CD14-positive monocyte (primary cell): Measurements from ENCODE around the gene LDAH. TPM values are rescaled to one million over a fixed set of nuclear protein-coding genes. Genes with fewer than 3 reads are reported as not detected.

Experiments
- DNase-seq, 3 donors: peaks; one replicate each; pipeline ENCODE4 v3.0.0-alpha.2; 2011 to 2022
- H2AFZ ChIP-seq: 2 replicates; pipeline ENCODE4 v1.6.0; 2012; ENCODE audit warnings: mild to moderate bottlenecking, low read depth, low read length, inconsistent platforms; ENCODE audit not compliant: insufficient read depth, poor library complexity, severe bottlenecking
- H3K27ac ChIP-seq, 2 donors: 1 replicate in 1 of 2; 2 replicates in 1 of 2; pipeline ENCODE4 v1.5.1; 2012 to 2013; ENCODE audit warnings: low read length in 2 of 2, control low read depth in 1 of 2, inconsistent platforms in 1 of 2, low read depth in 1 of 2, mild to moderate bottlenecking in 1 of 2
- H3K27me3 ChIP-seq, 2 donors: one replicate each; pipeline versions ENCODE4 v1.6.0 to v1.6.1; 2011 to 2013; ENCODE audit warnings: low read length in 2 of 2; ENCODE audit not compliant: control insufficient read depth in 2 of 2, insufficient read depth in 2 of 2
- H3K36me3 ChIP-seq, 2 donors: replicated peaks in 1 of 2; 1 replicate in 1 of 2; 2 replicates in 1 of 2; pipeline versions ENCODE4 v1.5.1 to v1.6.1; 2012 to 2013; ENCODE audit warnings: low read length in 2 of 2, control low read depth in 1 of 2, inconsistent platforms in 1 of 2, mild to moderate bottlenecking in 1 of 2; ENCODE audit not compliant: insufficient read depth in 2 of 2, control insufficient read depth in 1 of 2
- H3K4me1 ChIP-seq, 2 donors: 1 replicate in 1 of 2; 2 replicates in 1 of 2; pipeline versions ENCODE4 v1.5.1 to v1.6.1; 2012 to 2013; ENCODE audit warnings: low read length in 2 of 2, control low read depth in 1 of 2, inconsistent platforms in 1 of 2, mild to moderate bottlenecking in 1 of 2, moderate library complexity in 1 of 2; ENCODE audit not compliant: insufficient read depth in 2 of 2, control insufficient read depth in 1 of 2
- H3K4me2 ChIP-seq: replicated peaks from 2 replicates; pipeline ENCODE3; 2012; ENCODE audit warnings: low read length, moderate library complexity, mild to moderate bottlenecking; ENCODE audit not compliant: poor library complexity, severe bottlenecking; ENCODE audit errors: extremely low read depth
- H3K4me3 ChIP-seq, 3 experiments: fragments of 200-600 bp in 1 of 3; sonication (generic) in 1 of 3; replicated peaks in 1 of 3; 1 replicate in 2 of 3; 2 replicates in 1 of 3; pipeline ENCODE4 v1.5.1; 2011 to 2013; ENCODE audit warnings: low read length in 3 of 3, mild to moderate bottlenecking in 3 of 3, control low read depth in 2 of 3, low read depth in 2 of 3, inconsistent platforms in 1 of 3, moderate library complexity in 1 of 3
- H3K79me2 ChIP-seq: 2 replicates; pipeline ENCODE4 v1.6.0; 2012; ENCODE audit warnings: mild to moderate bottlenecking, control low read depth, inconsistent platforms, low read length, moderate library complexity; ENCODE audit not compliant: insufficient read depth
- H3K9ac ChIP-seq: 2 replicates; pipeline ENCODE4 v1.6.0; 2017; ENCODE audit warnings: low read length, mild to moderate bottlenecking; ENCODE audit not compliant: insufficient read depth, poor library complexity, severe bottlenecking
- H3K9me3 ChIP-seq, 2 donors: replicated peaks in 1 of 2; 1 replicate in 1 of 2; 2 replicates in 1 of 2; pipeline versions ENCODE4 v1.5.1 to v1.6.1; 2012 to 2013; ENCODE audit warnings: low read length in 2 of 2, control low read depth in 1 of 2; ENCODE audit not compliant: control insufficient read depth in 1 of 2, insufficient read depth in 1 of 2
- H4K20me1 ChIP-seq: 2 replicates; pipeline ENCODE4 v1.6.0; 2012; ENCODE audit warnings: mild to moderate bottlenecking, low read length, control low read depth, moderate library complexity; ENCODE audit not compliant: insufficient read depth
- H3K27ac Mint-ChIP-seq, 7 donors: one replicate each; pipeline ENCODE4 v1.8.0; 2020; ENCODE audit warnings: mild to moderate bottlenecking in 7 of 7, mixed read lengths in 7 of 7, moderate library complexity in 6 of 7, inconsistent platforms in 2 of 7
- H3K27me3 Mint-ChIP-seq, 3 donors: one replicate each; pipeline ENCODE4 v1.8.0; 2021 to 2022; ENCODE audit warnings: low read depth in 3 of 3, mild to moderate bottlenecking in 3 of 3, mixed read lengths in 3 of 3, moderate library complexity in 3 of 3, inconsistent platforms in 1 of 3
- H3K36me3 Mint-ChIP-seq, 2 donors: one replicate each; pipeline ENCODE4 v1.8.0; 2020; ENCODE audit warnings: mixed read lengths in 2 of 2, inconsistent platforms in 1 of 2, mild to moderate bottlenecking in 1 of 2
- H3K4me1 Mint-ChIP-seq: one replicate; pipeline ENCODE4 v1.8.0; 2020; ENCODE audit warnings: mild to moderate bottlenecking, mixed read lengths
- H3K4me3 Mint-ChIP-seq, 2 donors: one replicate each; pipeline ENCODE4 v1.8.0; 2020; ENCODE audit warnings: mild to moderate bottlenecking in 2 of 2, mixed read lengths in 2 of 2, moderate library complexity in 1 of 2
- H3K9me3 Mint-ChIP-seq, 7 donors: one replicate each; pipeline ENCODE4 v1.8.0; 2020 to 2022; ENCODE audit warnings: mixed read lengths in 7 of 7, mild to moderate bottlenecking in 6 of 7, moderate library complexity in 6 of 7, inconsistent platforms in 2 of 7
- CTCF ChIP-seq: fragments of 200-600 bp; IDR thresholded peaks from one replicate; pipeline ENCODE4 v1.8.0; 2022; ENCODE audit warnings: antibody characterized with exemption, mild to moderate bottlenecking
- WGBS: methylation state at CpG from one replicate; pipeline ENCODE4 v1.1.5; 2013; ENCODE audit warnings: missing lambda C conversion rate; ENCODE audit not compliant: insufficient coverage; 5-methylcytosine and 5-hydroxymethylcytosine counted together
- intact Hi-C, 2 donors: fragments of 100-400 bp; cut with micrococcal nuclease; formaldehyde crosslinking; loops; one replicate each; pipeline versions ENCODE4 v1.15.0 to v1.15.1; 2023
- polyA plus RNA-seq, 3 donors: library from polyadenylated mRNA; depleted of rRNA in 1 of 3; unstranded in 2 of 3; stranded (reverse) in 1 of 3; fragments of 300-500 nt in 2 of 3; fragments of >200 nt in 1 of 3; fragmentation: Illumina TruSeq in 2 of 3; gene quantifications; 1 replicate in 2 of 3; 2 replicates in 1 of 3; pipeline ENCODE4 v1.2.3, GENCODE V29; 2012 to 2021

LDAH gene
- polyA plus RNA-seq, 3 donors, result 3.7 to 5.7 (median 5.0) TPM

- Mint-ChIP-seq H3K9me3 (no peaks in the 10 kb centered on the region), H3K27me3 (peaks cover 0 to 1% (median 0%) of the 10 kb centered on the region in 3 donors), H3K27ac (peak overlapping the region in 3 of 7 donors; percentile 7 to 61 (median 16)), H3K4me1 (peaks cover 5% of the 10 kb centered on the region), H3K4me3 (no peak overlapping the region), H3K36me3 (peaks cover 80 to 96% of the 10 kb centered on the region in 2 donors)
- H3K4me2 ChIP-seq, result no peak overlapping the region
- H2AFZ ChIP-seq, result no peak overlapping the region
- peaks cover 87 to 98% of the 10 kb centered on the region in 2 donors for H3K36me3 ChIP-seq
- no peak overlapping the region for H3K9ac ChIP-seq
- H3K4me1 ChIP-seq, result no peaks in the 10 kb centered on the region
- DNase-seq, result no peak
- intact Hi-C loops, result loop anchor here in 1 of 2 donors (5.0 kb wide), 1 partner anchor 242 kb away; no protein-coding TSS in a partner anchor
- no peak overlapping the region for H3K27ac ChIP-seq
- H3K79me2 ChIP-seq, result peaks cover 5% of the 10 kb centered on the region
- no peak for TF ChIP-seq CTCF
- H3K27me3 ChIP-seq, result no peaks in the 10 kb centered on the region
- peaks cover 69% of the 10 kb centered on the region for H4K20me1 ChIP-seq
- no peak overlapping the region for H3K4me3 ChIP-seq
- no peaks in the 10 kb centered on the region for H3K9me3 ChIP-seq
- WGBS, result 99% methylated on average over 12 of the region's 15 CpGs
Observed at GRCh38 chr2:20638646-20639430, 184.1 kb downstream of the LDAH start.

GRCh38 chr2:20638014-20638413 is 184.9 kb downstream of the LDAH start:
- intact Hi-C loops, result loop anchor here in 1 of 2 donors (5.0 kb wide), 1 partner anchor 241 kb away; no protein-coding TSS in a partner anchor
- Mint-ChIP-seq H3K27ac (peak overlapping the region in 1 of 7 donors; percentile 7), H3K4me3 (no peak overlapping the region), H3K36me3 (peaks cover 75 to 95% of the 10 kb centered on the region in 2 donors), H3K4me1 (peaks cover 2% of the 10 kb centered on the region), H3K27me3 (peaks cover 0 to under 1% (median 0%) of the 10 kb centered on the region in 3 donors), H3K9me3 (no peaks in the 10 kb centered on the region)
- Histone ChIP-seq H2AFZ (no peak overlapping the region), H3K36me3 (peaks cover 85 to 98% of the 10 kb centered on the region in 2 donors), H3K9ac (no peak overlapping the region), H3K27me3 (no peaks in the 10 kb centered on the region), H3K4me2 (no peak overlapping the region), H3K9me3 (no peaks in the 10 kb centered on the region), H3K27ac (no peak overlapping the region), H3K79me2 (peaks cover 5% of the 10 kb centered on the region), H4K20me1 (peaks cover 63% of the 10 kb centered on the region), H3K4me1 (no peaks in the 10 kb centered on the region), H3K4me3 (no peak overlapping the region)
- 97% methylated on average over 11 of the region's 13 CpGs for WGBS
- no peak for TF ChIP-seq CTCF
- DNase-seq, result no peak
